HPDE6-E6E7 (cell line): ENCODE data around the gene CBX1.

Source experiments
- DNase-seq: peaks from one replicate; pipeline ENCODE4 v3.0.0; 2011; ENCODE audit warnings: missing footprints; ENCODE audit errors: extremely low spot score

CBX1 gene

GRCh38 chr17:48101012-48101720 lies at the start of gene CBX1:
CBX1 (minus strand) TSS chr17:48101478; CDS start chr17:48077004, 24,474 bp downstream.
- peak; percentile 90 for DNase-seq

DNA sequence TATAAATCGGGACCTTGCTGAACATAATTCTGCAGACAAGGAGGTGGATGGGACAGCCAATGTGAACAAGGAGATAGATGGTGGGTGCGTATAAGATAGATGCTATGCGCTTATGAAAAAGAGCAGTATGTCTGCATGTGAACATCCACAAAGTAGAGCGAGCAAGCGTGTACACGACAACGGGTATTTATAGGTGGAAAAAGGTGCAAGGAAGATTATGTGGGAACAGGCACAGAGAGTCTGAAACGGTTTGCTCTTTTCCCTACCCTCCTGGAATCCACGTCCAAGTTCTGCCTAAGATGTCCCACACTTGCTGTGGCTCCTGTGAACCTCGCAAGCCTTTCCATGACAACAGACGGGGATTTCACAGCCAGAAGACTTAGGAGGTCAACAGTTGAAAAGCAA lies 49.3 kb upstream of the CBX1 start:
- no peak for DNase-seq

GRCh38 chr17:48149787-48150463 lies 48.6 kb upstream of the CBX1 start:
- no peak for DNase-seq

DNA sequence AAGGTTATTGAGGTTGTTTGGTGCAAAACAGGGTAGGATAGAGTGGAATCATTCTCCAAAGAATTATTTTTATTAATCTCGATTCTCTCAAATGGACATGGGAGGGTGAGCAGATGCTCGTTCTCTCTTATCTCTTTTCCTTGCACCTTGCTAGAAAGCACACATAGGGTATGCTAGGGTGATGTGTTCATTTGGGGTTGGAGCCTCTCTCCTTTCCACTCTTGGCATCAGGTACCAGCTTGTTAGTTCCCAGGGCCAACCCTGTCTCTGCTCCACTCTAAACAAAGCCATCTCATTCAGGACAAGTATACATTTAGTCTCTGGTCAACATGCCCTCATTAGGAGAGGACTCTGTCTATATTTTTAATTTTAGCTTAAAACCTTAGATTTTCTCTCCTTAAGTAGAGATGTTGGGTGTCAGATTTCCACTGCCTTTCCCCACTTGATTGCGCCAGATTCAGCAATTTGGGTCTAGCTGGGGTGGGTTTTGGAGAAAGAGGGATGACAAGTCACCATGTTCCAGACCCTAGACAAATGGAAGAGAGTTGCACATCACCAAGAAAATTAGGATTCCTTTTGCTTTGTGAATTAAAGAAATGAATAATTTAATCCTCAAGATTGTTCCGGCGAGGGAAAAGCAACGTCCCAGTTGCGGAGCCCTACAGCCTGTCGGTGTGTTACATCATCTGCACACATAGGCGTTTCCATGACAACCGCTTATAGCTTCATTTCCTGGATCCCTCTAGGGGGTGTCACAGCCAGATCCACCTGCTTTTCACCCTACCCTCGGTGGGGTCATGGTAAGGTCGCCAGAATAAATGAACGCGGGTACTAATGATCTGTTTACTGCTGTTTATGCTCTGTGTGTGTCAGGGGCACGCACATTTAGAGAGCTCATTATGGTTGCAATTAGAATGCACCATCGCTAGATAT lies 47.8 kb upstream of the CBX1 start:
- no peak for DNase-seq

DNA sequence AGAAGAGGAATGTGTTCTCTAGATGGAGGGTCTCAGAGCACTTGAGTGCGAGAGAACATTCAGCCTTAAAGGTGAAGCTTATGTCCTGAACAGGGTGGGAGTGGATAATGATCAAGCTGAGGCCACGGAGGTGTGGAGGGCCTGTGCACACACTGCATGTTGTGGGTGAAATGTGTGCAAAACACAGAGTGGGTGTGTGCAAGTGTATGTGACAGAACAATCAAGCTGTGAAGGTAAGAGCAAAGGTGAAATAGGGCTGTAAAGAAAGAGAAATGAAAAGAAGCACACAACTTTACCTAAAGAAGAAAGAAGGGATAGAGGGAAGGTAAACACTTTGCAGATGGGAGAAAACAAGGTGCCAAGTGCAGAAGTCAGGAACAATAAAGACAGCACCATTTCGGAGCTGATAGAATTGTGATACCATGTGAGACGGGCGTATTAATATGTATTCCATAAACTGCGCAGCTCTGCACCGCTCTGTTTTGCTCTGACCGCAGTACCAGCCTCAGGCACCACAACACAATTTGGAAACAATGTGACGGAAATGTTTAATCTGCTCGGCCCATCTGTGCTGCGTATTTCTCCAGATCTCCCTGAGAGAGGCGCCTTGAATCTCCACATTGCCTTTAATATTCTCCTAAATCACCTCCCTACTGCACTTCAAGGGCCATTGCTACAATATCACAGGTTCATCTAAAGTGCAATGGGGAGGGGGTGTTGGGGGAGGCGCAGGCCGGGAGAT lies 46.9 kb upstream of the CBX1 start:
- no peak for DNase-seq

DNA sequence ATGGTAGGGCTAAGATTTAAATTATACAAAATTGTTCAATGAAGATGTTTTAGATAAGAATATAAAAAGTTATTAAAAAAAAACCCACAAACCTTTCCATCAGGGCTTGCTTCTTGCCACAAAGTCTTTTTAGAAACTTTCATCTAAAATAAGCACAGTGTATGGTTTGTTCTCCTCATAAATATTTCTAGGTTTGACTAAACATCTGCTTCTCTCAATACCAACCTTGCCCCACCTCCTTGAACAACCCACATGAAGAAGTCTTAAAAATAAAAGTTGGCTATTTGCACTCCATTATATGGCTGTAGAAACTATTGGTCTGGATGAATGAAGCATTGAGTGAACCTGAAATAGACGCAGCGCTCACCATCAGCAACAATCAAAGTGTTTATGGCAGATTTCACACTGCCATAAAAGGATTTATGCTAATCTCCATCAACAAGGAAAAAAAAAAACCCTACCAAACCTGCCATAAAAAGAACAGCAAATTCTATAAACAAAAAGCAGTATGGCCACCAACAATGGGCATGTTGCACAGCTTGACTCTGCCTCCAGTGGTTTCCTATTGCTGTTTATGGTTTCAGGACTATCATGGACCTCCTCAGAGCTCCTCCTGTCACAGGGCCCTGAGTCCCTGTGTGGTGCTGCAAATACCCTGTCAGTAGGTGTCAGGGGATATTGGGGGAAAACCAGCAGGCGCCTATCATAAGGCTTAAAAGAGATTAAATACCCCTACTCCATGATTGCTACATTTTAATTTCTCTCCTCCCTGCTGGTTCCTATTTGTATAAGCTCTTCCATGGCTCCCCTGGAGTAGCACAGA lies 43.9 kb upstream of the CBX1 start:
- no peak for DNase-seq

DNA sequence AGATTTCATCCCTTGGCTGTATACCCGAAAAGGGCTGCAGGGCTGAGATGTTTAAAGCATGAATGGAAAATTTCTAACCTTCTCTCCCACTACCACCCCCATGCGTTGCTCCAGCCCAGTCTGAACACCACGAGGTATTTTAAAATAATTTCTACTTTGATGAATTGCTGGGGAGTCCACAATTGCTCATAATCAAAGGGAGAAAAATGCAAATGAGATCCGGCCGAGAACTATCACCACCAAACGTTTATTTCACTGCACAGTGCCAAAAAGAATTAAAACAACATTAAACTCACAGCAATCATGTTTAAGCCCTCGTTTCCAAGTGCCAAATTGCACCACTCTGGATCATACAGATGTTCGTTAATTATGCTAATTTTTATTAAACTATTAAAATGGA lies 43.0 kb upstream of the CBX1 start:
- no peak for DNase-seq

DNA sequence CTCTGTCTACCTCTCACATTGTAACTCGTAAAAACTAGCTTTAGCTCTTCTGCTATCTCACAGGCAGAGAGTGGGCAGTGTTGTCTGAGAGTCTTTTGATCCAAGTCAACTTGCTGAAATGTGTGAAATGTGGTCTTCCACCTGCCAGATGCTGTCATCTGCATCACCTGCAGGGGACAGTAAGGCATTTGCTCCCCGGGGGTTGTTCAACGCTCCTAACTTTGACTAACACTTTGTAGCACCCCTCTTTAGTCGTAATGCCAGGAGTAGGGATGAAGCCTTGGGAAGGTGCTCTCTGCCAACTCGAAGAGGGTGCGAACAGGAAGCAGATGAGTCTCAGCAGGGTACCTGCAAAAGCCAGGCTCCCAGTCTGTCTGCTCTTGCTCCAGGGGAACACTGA lies 42.4 kb upstream of the CBX1 start:
- DNase-seq: no peak

- no peak for DNase-seq
Observed at GRCh38 chr17:48139944-48140343, 38.7 kb upstream of the CBX1 start.

DNA sequence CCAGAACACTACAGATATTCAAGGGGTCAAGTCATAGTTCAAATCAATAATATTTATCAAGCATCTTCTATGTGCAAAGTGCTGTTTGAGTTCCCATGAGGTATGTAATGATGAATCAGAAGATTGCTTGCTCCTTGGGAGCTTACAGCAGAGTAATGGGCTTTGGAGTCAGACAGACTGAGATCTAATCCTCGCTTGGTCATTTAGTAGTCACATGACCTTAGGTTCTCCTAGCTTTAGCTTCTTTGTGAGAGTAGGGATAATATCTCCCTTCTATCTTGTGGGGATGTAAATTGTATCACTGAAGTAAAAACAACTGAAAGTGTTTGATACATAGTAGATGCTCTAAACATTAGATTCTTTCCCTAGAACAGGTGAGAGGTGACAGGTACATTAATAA lies 36.4 kb upstream of the CBX1 start:
- DNase-seq: no peak

GRCh38 chr17:48134912-48135480 lies 33.7 kb upstream of the CBX1 start:
- DNase-seq: no peak

- DNase-seq: no peak
Observed at GRCh38 chr17:48132385-48132784, 31.1 kb upstream of the CBX1 start.

DNA sequence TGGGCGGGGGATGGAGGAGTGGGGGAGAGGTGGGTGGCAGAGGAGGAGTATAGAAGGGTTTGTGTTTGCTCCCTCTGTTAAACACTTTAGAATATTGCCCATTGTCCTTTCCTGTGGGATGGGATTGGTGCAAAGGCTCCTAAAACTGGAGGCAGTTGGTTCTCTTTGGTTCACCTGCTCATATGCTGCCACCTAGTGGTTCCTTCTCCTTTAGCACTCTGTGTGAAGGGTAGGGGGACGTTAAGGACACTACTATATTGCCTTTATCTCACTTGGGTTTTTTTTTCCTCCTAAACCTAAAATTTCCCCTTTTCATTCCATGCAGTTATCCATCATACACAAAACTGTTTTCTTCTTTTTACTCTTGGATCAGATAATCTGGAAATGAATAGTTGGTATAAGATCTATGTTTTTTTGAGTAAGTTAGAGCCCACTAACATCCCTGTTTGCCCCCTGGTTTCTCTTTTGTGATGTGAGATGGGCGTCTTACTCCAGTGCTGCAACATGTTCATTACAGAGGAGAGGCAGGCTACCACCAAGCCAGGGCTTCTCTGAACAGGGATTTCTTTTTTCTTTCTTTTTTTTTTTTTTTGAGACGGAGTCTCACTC lies 30.0 kb upstream of the CBX1 start:
- DNase-seq: peak; percentile 63

DNA sequence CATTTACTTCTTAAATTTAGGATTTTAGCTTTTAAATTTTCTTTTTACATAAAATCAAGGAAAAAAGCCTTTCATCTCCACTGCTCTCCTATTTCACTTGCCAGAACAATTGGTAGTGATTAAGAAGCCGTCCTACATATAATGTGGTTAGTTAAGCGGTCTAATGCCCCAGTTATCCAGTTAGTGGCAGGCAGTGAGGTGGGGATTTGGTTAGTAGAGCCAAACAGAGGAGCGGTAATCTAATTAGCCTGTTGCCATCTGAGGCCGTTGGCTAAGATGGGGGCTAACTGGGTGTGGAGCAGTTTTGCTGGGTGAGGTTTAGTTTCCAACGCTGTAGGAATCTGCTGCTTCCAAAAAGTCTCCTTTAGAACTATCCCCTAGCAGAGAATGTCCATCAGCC lies 28.7 kb upstream of the CBX1 start:
- DNase-seq: no peak

- no peak for DNase-seq
Observed at GRCh38 chr17:48128400-48128799, 27.1 kb upstream of the CBX1 start.

DNA sequence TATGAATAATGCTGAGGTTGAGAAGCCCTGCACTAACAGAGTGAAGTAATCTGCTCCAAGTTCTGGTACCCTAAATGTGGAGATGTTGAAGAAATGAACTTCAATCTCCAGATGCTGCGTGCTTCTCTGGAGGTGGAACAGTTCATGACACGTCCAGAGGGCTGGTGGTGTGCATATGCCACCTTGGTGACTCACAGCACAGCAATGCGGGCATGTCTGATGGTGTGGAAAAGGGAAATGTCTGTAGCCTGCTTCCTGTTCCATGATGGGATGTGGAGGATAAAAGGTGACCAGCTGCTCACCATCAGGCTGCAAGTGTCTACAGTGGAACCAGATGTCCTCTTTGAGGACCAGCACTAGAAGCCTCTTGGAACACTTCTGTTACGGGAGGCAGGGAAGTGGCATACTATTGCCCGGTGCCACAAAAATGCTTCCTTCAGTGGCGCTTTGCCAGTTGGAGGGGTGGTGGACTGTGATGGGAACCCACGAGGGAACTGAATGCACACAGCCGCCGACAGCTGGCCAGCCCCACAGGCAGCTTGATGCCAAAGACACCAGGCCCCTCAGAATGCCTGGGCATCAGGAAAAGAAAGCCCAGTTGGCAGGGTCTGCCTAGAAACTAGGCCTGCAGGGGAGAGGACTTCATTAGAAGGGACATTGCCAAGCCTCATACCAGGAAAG lies 26.2 kb upstream of the CBX1 start:
- peak; percentile 89 for DNase-seq

GRCh38 chr17:48126532-48126850 lies 25.2 kb upstream of the CBX1 start:
- no peak for DNase-seq

DNA sequence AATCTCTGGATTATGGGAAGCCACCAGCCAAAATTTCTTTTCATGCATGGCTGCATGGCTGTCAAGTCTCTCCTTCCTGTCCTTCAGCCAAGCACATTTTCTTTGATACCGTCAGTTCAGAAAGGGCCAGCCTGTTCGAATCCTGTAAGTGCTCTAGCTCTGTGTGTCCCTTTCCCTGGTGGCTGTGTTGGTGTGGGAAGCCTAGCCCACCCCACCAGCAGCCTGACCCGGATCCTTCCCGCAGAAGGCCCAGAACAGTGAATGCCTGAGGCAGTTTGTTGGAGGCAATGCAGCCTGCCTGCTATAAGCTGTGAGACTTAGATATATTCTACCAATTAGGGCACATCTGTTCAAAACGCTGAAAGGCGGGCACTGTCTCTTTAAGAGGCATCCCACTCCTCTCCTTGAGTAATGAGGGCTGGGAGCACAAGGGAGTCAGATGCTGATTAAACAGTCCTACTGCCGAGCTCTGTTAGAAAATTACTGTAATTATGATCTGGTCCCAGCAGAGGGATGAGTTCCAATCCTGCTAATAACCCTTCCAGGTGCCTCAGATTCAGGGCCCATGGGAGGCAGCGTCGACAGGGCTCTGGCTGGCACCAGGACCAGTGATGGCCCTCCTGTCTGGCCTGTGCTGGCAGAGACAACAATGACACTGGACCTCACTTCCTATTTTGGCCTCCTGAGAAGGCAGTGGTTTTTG lies 24.7 kb upstream of the CBX1 start:
- DNase-seq: no peak

DNA sequence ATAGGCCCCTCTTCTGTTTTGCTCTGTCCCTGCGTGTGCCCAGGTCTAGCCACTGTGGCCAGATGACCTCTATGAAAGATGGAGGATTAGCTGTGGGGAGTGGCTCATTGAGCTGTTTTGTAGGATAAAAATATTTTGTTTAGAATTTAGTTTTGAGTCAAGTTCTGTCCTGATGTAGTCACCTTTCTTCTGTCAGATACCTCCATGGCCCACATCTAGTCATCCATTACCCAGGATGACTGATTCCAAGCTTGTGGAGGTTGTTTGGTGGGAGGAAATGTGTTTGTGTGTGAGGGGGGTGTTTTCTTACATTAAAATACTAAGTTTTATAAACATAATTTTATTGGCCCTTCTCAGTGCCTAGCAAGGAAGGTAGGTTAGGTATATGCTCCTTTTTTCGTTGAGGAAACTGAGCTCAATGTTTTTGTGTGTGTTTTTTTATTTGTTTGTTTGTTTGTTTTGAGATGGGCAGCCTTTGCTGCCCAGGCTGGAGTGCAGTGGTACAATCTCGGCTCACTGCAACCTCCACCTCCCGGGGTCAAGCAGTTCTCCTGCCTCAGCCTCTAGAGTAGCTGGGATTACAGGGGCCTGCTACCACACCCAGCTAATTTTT lies 22.6 kb upstream of the CBX1 start:
- DNase-seq: no peak
